Loucy (cell line): Measurements from ENCODE around the gene BTBD6.
"Not testable (repeated sequence)": the region's sequence is repeated elsewhere in the genome, so short reads cannot be mapped to it uniquely, and the experiment has no call there.

ENCODE experiments used
- H2AFZ ChIP-seq: fragments of 200-600 bp; sonication (generic); 2 replicates; pipeline ENCODE4 v1.6.0; 2016; ENCODE audit warnings: antibody characterized with exemption, mild to moderate bottlenecking, low read length, moderate library complexity
- H3F3A ChIP-seq: fragments of 200-600 bp; 2 replicates; pipeline ENCODE4 v1.6.0; 2016; ENCODE audit warnings: antibody characterized with exemption, low read depth, mild to moderate bottlenecking
- H3K27me3 ChIP-seq: fragments of 200-600 bp; sonication (generic); 2 replicates; pipeline ENCODE4 v1.6.1; 2014; ENCODE audit warnings: low read length, mild to moderate bottlenecking; ENCODE audit not compliant: insufficient read depth, poor library complexity, severe bottlenecking
- H3K36me3 ChIP-seq: fragments of 200-600 bp; sonication (generic); 2 replicates; pipeline ENCODE4 v1.6.1; 2016; ENCODE audit warnings: low read length; ENCODE audit not compliant: insufficient read depth
- H3K4me1 ChIP-seq: fragments of 200-600 bp; sonication (generic); 2 replicates; pipeline ENCODE4 v1.5.1; 2014; ENCODE audit warnings: low read length, mild to moderate bottlenecking; ENCODE audit not compliant: insufficient read depth, poor library complexity, severe bottlenecking
- H3K4me2 ChIP-seq: fragments of 200-600 bp; sonication (generic); 2 replicates; pipeline ENCODE4 v1.6.0; 2014; ENCODE audit warnings: antibody characterized with exemption, low read length, low read depth, mild to moderate bottlenecking; ENCODE audit not compliant: poor library complexity, severe bottlenecking
- H3K4me3 ChIP-seq: fragments of 200-600 bp; sonication (generic); 2 replicates; pipeline ENCODE4 v1.5.1; 2014; ENCODE audit warnings: low read length, mild to moderate bottlenecking, mixed read lengths; ENCODE audit not compliant: poor library complexity, severe bottlenecking
- H3K79me2 ChIP-seq: fragments of 200-600 bp; sonication (generic); 2 replicates; pipeline ENCODE4 v1.6.1; 2014; ENCODE audit warnings: low read length; ENCODE audit not compliant: insufficient read depth
- H3K9ac ChIP-seq: fragments of 200-600 bp; sonication (generic); 2 replicates; pipeline ENCODE4 v1.6.0; 2014; ENCODE audit warnings: mild to moderate bottlenecking, low read depth, low read length, moderate library complexity; ENCODE audit not compliant: poor library complexity, severe bottlenecking
- H3K9me2 ChIP-seq: fragments of 200-600 bp; sonication (generic); replicated peaks from 2 replicates; pipeline ENCODE4 v1.6.1; 2016; ENCODE audit warnings: low read depth, low read length, mixed read lengths
- H3K9me3 ChIP-seq: fragments of 200-600 bp; sonication (generic); 2 replicates; pipeline ENCODE4 v1.6.1; 2014; ENCODE audit warnings: mild to moderate bottlenecking, antibody characterized with exemption, low read length, low read depth; ENCODE audit not compliant: insufficient read depth
- H4K20me1 ChIP-seq: fragments of 200-600 bp; sonication (generic); 2 replicates; pipeline ENCODE4 v1.6.0; 2014; ENCODE audit warnings: antibody characterized with exemption, low read length, mild to moderate bottlenecking; ENCODE audit not compliant: insufficient read depth, poor library complexity, severe bottlenecking
- EZH2phosphoT487 ChIP-seq: fragments of 200-600 bp; IDR thresholded peaks from 2 replicates; pipeline ENCODE4 v1.6.1; 2018; ENCODE audit warnings: antibody characterized with exemption, mild to moderate bottlenecking, moderate library complexity, borderline replicate concordance
- TF ChIP-seq, protein P1 (sequence below): fragments of 200-600 bp; sonication (generic); conservative IDR thresholded peaks from 2 replicates; pipeline ENCODE4 v1.5.1; 2014; ENCODE audit warnings: mild to moderate bottlenecking, antibody characterized with exemption, low read length

BTBD6 gene

DNA sequence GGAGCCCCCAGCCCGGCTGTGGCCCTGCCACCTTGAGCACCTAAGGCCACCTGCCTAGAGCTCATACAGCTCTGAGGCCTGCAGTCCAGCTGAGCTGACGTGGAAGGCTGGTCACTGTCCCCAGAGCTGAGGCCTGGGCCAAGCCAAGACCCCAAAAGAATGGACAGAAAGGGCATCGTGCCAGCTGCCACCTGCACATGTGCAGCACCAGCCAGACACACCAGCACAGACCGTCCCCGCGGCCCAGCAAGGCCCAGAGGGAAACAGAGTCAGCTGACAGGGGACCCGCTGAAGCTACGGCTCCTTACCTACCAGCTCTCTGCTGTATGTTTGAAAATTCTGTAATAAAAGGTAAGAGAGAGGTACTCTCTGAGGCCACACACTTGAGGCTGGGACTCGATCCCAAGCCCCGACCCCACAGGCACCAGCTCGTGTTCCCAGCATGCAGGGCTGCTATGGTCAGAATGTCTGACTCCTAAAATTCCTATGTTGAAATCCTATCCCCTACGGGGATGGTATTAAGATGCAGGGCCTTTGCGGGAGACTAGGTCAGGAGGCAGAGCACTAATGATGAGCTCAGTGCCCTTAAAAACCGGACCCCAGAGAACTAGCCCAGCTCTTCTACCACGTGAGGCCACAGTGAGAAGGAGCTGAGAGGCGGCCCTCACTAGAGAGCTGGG, 27.1 kb downstream of the BTBD6 start:
- Histone ChIP-seq H2AFZ (no peak overlapping the region), H3K27me3 (no peaks in the 10 kb centered on the region), H3K36me3 (peaks cover 10% of the 10 kb centered on the region; the same call in 1 of the 2 replicates), H3K9ac (no peak overlapping the region), H3K9me2 (no peaks in the 10 kb centered on the region), H3K79me2 (peaks cover 36% of the 10 kb centered on the region; the same call in 1 of the 2 replicates), H3K9me3 (no peaks in the 10 kb centered on the region), H3K4me2 (no peak overlapping the region), H4K20me1 (no peaks in the 10 kb centered on the region), H3F3A (no peaks in the 10 kb centered on the region), H3K4me1 (peaks cover 3% of the 10 kb centered on the region), H3K4me3 (no peak overlapping the region)
- TF ChIP-seq EZH2phosphoT487 = no peak
- TF ChIP-seq, protein P1, sequence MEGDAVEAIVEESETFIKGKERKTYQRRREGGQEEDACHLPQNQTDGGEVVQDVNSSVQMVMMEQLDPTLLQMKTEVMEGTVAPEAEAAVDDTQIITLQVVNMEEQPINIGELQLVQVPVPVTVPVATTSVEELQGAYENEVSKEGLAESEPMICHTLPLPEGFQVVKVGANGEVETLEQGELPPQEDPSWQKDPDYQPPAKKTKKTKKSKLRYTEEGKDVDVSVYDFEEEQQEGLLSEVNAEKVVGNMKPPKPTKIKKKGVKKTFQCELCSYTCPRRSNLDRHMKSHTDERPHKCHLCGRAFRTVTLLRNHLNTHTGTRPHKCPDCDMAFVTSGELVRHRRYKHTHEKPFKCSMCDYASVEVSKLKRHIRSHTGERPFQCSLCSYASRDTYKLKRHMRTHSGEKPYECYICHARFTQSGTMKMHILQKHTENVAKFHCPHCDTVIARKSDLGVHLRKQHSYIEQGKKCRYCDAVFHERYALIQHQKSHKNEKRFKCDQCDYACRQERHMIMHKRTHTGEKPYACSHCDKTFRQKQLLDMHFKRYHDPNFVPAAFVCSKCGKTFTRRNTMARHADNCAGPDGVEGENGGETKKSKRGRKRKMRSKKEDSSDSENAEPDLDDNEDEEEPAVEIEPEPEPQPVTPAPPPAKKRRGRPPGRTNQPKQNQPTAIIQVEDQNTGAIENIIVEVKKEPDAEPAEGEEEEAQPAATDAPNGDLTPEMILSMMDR = no peak

GRCh38 chr14:105277448-105277847, 29.1 kb downstream of the BTBD6 start:
- not testable (repeated sequence) for H3K9me2 ChIP-seq, H3K4me1 ChIP-seq, H2AFZ ChIP-seq, H3K27me3 ChIP-seq, H3K9me3 ChIP-seq, H3F3A ChIP-seq, H3K9ac ChIP-seq, H3K4me3 ChIP-seq, H3K4me2 ChIP-seq, H4K20me1 ChIP-seq
- Histone ChIP-seq H3K79me2 (peaks cover 56% of the 10 kb centered on the region; the same call in 1 of the 2 replicates), H3K36me3 (peaks cover 15% of the 10 kb centered on the region; the same call in 1 of the 2 replicates)

DNA sequence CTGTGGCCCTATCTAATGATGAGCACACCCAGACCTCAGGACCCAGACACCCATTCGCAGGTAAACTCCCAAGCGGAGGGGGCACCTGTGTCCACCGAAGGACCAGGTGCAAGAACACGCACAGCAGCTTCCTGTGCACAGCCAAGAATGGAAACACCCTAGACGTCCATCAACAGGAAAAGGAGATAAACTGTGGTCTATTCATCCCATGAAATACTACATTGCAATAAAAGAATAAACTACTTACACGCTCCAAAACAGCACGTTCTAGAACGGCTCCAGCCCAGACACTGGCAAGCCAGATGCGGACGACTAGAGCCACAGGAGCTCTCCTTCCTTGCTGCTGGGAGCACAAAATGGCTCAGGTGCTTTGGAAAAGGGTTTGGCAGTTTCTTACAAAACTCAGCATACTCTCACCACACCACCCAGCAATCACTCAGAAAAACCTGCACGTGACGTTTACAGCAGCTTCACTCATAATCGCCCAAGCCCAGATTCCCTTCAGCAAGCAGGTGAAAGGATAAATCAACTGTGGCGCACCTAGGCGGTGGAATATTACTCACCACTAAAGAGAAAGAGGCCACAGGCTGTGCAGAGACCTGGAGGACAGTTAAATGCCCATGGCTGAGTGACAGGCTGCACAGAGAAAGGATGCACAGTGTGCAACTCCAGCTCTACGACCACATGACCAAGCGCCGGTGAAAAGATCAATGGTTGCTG, 31.5 kb downstream of the BTBD6 start:
- no peak overlapping the region for H3K4me2 ChIP-seq
- H3K79me2 ChIP-seq = peaks cover 72% of the 10 kb centered on the region; the same call in 1 of the 2 replicates
- H3K36me3 ChIP-seq = peaks cover 20% of the 10 kb centered on the region; the same call in 1 of the 2 replicates
- H3K9ac ChIP-seq = no peak overlapping the region
- H3K9me2 ChIP-seq = no peaks in the 10 kb centered on the region
- no peak overlapping the region for H3K4me3 ChIP-seq
- TF ChIP-seq EZH2phosphoT487 = no peak
- TF ChIP-seq, protein P1 = no peak
- H3K27me3 ChIP-seq = no peaks in the 10 kb centered on the region
- H2AFZ ChIP-seq = no peak overlapping the region
- H3K9me3 ChIP-seq = no peaks in the 10 kb centered on the region
- H4K20me1 ChIP-seq = peaks cover 10% of the 10 kb centered on the region
- H3K4me1 ChIP-seq = peaks cover 17% of the 10 kb centered on the region
- no peaks in the 10 kb centered on the region for H3F3A ChIP-seq
